AG04449 (cell line): ENCODE results near the gene PLRG1.

Experiments used
- CTCF ChIA-PET: fragments of 350-600 bp; formaldehyde crosslinking; extraction: SDS; loops from one replicate; lab custom pipeline; 2021; ENCODE audit warnings: antibody characterized with exemption; lab: Yijun Ruan, JAX
- POLR2A ChIA-PET: fragments of 400-600, 350-600 bp; formaldehyde crosslinking; extraction: SDS; loops from one replicate; lab custom pipeline; 2020; ENCODE audit warnings: antibody characterized with exemption, inconsistent platforms; lab: Yijun Ruan, JAX
- DNase-seq: peaks from one replicate; pipeline ENCODE4 v3.0.0-alpha.2; 2010; ENCODE audit warnings: low read depth, low spot score
- H3K4me3 ChIP-seq: 2 replicates; pipeline ENCODE4 v1.5.1; 2011; ENCODE audit warnings: low read depth, mild to moderate bottlenecking, control low read depth, low read length
- CTCF ChIP-seq: IDR thresholded peaks from one replicate; pipeline ENCODE4 v1.5.1; 2011; ENCODE audit warnings: mild to moderate bottlenecking, moderate library complexity, low read length, control low read depth, inconsistent platforms; ENCODE audit not compliant: insufficient read depth; ENCODE audit errors: missing control alignments

The PLRG1 gene

DNA sequence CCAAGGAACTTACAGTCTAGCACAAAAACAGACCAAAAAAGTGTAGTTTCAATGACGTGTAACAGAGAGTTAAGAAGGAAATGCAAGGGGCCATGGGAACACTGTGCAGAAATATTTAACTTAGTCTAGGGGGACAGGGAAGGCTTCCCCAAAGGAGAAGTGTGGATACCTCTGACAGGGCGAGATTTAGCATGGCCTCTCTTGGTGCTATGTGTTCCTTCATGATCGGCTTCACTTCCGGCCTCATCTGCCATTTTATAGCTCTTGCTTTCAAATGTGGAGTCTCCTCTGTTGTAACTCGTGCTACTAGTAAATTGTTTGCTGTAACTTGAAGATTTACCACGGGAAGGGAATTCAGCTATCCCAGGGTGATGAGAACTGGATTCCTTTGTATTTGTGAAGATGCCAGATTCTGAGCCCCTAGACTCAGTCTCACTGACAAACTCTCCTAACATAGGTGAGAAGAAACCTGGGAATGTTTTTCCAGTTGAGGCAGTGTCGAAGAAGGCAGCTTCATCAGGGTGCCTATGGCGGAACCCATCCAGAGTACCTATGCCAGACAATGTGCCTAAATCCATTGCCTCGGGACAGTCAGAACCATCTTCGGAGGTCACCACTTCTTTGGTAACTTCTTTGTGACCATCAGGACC lies 35.3 kb upstream of the PLRG1 start:
- no peak for TF ChIP-seq CTCF
- H3K4me3 ChIP-seq = no peak overlapping the region
- CTCF ChIA-PET = interaction anchor here (1.1 to 1.5 kb wide), 2 partner anchors 34 to 52 kb away, joined by 4 read pairs; no protein-coding TSS in a partner anchor
- no peak for DNase-seq
- POLR2A ChIA-PET = no interaction called here

GRCh38 chr4:154584259-154584658 lies 34.1 kb upstream of the PLRG1 start:
- no peak for DNase-seq
- ChIA-PET POLR2A (no interaction called here), CTCF (interaction anchor here (0.9 kb wide), 1 partner anchor 29 kb away, joined by 3 read pairs; no protein-coding TSS in a partner anchor)
- no peak for TF ChIP-seq CTCF
- H3K4me3 ChIP-seq = no peak overlapping the region

- CTCF ChIA-PET = no interaction called here
- no peak overlapping the region for H3K4me3 ChIP-seq
- no peak for DNase-seq
- POLR2A ChIA-PET = no interaction called here
- no peak for TF ChIP-seq CTCF
Observed at GRCh38 chr4:154583677-154584076, 33.5 kb upstream of the PLRG1 start.

DNA sequence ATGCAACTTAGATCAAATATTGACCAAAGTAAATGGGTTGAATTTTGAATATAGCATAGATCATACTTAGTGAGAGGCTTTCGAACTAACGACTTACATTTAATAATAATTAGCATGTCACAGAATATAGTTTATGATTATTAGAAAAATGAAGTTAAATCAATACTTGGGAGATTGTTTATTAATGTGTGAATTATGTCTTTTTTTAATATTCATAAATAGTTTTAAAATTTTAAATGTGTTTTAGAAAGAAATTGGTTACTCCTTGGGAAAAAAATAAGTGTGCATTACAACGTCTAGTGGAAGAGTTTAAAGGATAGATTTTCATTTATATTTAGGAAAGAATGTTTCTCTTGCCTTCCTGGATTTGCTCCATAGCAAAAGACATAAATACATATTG lies 33.0 kb upstream of the PLRG1 start:
- no peak overlapping the region for H3K4me3 ChIP-seq
- CTCF ChIA-PET = no interaction called here
- POLR2A ChIA-PET = no interaction called here
- DNase-seq = no peak
- TF ChIP-seq CTCF = no peak

DNA sequence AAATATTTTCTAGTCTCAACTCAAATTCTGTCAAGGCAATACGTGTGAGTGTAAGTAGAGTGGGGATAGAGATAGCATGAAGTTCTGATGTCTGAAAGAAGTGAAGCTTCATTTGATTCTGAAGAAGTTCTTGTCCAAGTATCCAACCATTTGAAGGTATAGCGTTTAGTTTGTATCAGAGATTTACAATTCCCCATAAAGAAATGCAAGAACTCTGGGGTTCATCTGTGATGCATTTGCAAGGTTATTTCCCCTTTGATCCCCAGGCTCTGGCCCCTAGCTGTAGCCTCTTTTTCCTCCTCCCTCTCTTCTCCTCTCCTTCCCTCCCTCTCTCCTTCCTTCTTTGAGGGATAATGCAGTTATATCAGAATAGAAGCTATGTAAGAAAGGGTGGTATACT lies 32.5 kb upstream of the PLRG1 start:
- CTCF ChIA-PET = no interaction called here
- no peak for DNase-seq
- POLR2A ChIA-PET = no interaction called here
- H3K4me3 ChIP-seq = no peak overlapping the region
- TF ChIP-seq CTCF = no peak

GRCh38 chr4:154579927-154580326 lies 29.7 kb upstream of the PLRG1 start:
- POLR2A ChIA-PET = no interaction called here
- H3K4me3 ChIP-seq = no peak overlapping the region
- DNase-seq = no peak
- TF ChIP-seq CTCF = no peak
- CTCF ChIA-PET = no interaction called here
